OCI-LY1 (cell line): ENCODE results near the gene CDH13.

ENCODE experiments used
- H2AFZ ChIP-seq: fragments of 200-600 bp; sonication (generic), shearing (Covaris generic); 2 replicates; pipeline ENCODE4 v1.6.0; 2014; ENCODE audit warnings: antibody characterized with exemption, mild to moderate bottlenecking, low read length
- H3F3A ChIP-seq: fragments of 200-600 bp; sonication (generic), shearing (Covaris generic); 2 replicates; pipeline ENCODE4 v1.6.0; 2014; ENCODE audit warnings: mild to moderate bottlenecking, antibody characterized with exemption, low read length, moderate library complexity; ENCODE audit not compliant: insufficient read depth
- H3K27ac ChIP-seq: fragments of 200-600 bp; sonication (generic); 2 replicates; pipeline ENCODE4 v1.5.1; 2014; ENCODE audit warnings: low read length, mixed run types, mild to moderate bottlenecking, low read depth; ENCODE audit not compliant: poor library complexity, severe bottlenecking
- H3K27me3 ChIP-seq: fragments of 200-600 bp; sonication (generic); 2 replicates; pipeline ENCODE4 v1.6.0; 2014; ENCODE audit warnings: antibody characterized with exemption, mild to moderate bottlenecking, low read length, moderate library complexity; ENCODE audit not compliant: insufficient read depth
- H3K36me3 ChIP-seq: fragments of 200-600 bp; sonication (generic); 2 replicates; pipeline ENCODE4 v1.6.1; 2014; ENCODE audit warnings: mild to moderate bottlenecking, antibody characterized with exemption, low read length, moderate library complexity, mixed read lengths; ENCODE audit not compliant: insufficient read depth
- H3K4me1 ChIP-seq: fragments of 200-600 bp; sonication (generic); 2 replicates; pipeline ENCODE4 v1.5.1; 2014; ENCODE audit warnings: mild to moderate bottlenecking, low read length, moderate library complexity; ENCODE audit not compliant: insufficient read depth, severe bottlenecking
- H3K4me2 ChIP-seq: fragments of 200-600 bp; sonication (generic), shearing (Covaris generic); 2 replicates; pipeline ENCODE4 v1.6.1; 2014; ENCODE audit warnings: low read length
- H3K4me3 ChIP-seq: fragments of 200-600 bp; sonication (generic); 2 replicates; pipeline ENCODE4 v1.5.1; 2014; ENCODE audit warnings: low read length, low read depth, mild to moderate bottlenecking, mixed read lengths; ENCODE audit not compliant: poor library complexity, severe bottlenecking
- H3K79me2 ChIP-seq: fragments of 200-600 bp; shearing (Covaris generic); 2 replicates; pipeline ENCODE4 v1.6.1; 2016; ENCODE audit warnings: mixed run types, low read length, mixed read lengths; ENCODE audit not compliant: insufficient read depth
- H3K9ac ChIP-seq: fragments of 200-600 bp; sonication (generic), shearing (Covaris generic); 2 replicates; pipeline ENCODE4 v1.6.1; 2014; ENCODE audit warnings: mild to moderate bottlenecking, low read length, mixed read lengths
- H3K9me2 ChIP-seq: fragments of 200-600 bp; sonication (generic), shearing (Covaris generic); 2 replicates; pipeline ENCODE4 v1.6.1; 2014; ENCODE audit warnings: low read depth, mild to moderate bottlenecking, low read length, mixed read lengths
- H3K9me3 ChIP-seq: fragments of 200-600 bp; shearing (Covaris generic); 2 replicates; pipeline ENCODE4 v1.6.1; 2014; ENCODE audit warnings: low read length, mixed read lengths
- H4K20me1 ChIP-seq: fragments of 200-600 bp; sonication (generic), shearing (Covaris generic); 2 replicates; pipeline ENCODE4 v1.6.0; 2016; ENCODE audit warnings: mild to moderate bottlenecking, low read length; ENCODE audit not compliant: insufficient read depth
- CTCF ChIP-seq: fragments of 200-600 bp; sonication (generic), shearing (Covaris generic); IDR thresholded peaks from 2 replicates; pipeline ENCODE4 v1.5.1; 2017; ENCODE audit warnings: mild to moderate bottlenecking, antibody characterized with exemption, low read length, moderate library complexity, mixed read lengths
- EZH2 ChIP-seq: fragments of 200-600 bp; sonication (generic), shearing (Covaris generic); IDR thresholded peaks from 2 replicates; pipeline ENCODE4 v1.8.0; 2017; ENCODE audit warnings: borderline replicate concordance, mixed run types, mild to moderate bottlenecking, antibody characterized with exemption, low read length, moderate library complexity, mixed read lengths

CDH13 gene

GRCh38 chr16:83586036-83586435, 959.3 kb downstream of the CDH13 start:
- Histone ChIP-seq H3K27me3 (no peaks in the 10 kb centered on the region), H3K27ac (no peak overlapping the region), H3K36me3 (no peaks in the 10 kb centered on the region), H3K9me2 (no peaks in the 10 kb centered on the region), H3K4me3 (no peak overlapping the region), H3K9ac (no peak overlapping the region), H2AFZ (no peak overlapping the region), H4K20me1 (no peaks in the 10 kb centered on the region), H3K79me2 (no peaks in the 10 kb centered on the region), H3K4me2 (no peak overlapping the region), H3K4me1 (no peaks in the 10 kb centered on the region), H3F3A (no peaks in the 10 kb centered on the region), H3K9me3 (no peaks in the 10 kb centered on the region)
- TF ChIP-seq EZH2 (no peak), CTCF (no peak)

GRCh38 chr16:83586461-83587200, 959.9 kb downstream of the CDH13 start:
- Histone ChIP-seq H3K9me3 (no peaks in the 10 kb centered on the region), H4K20me1 (no peaks in the 10 kb centered on the region), H3F3A (no peaks in the 10 kb centered on the region), H3K79me2 (no peaks in the 10 kb centered on the region), H3K4me3 (no peak overlapping the region), H2AFZ (no peak overlapping the region), H3K27me3 (no peaks in the 10 kb centered on the region), H3K4me2 (no peak overlapping the region), H3K9ac (no peak overlapping the region), H3K4me1 (no peaks in the 10 kb centered on the region), H3K36me3 (no peaks in the 10 kb centered on the region), H3K9me2 (no peaks in the 10 kb centered on the region), H3K27ac (no peak overlapping the region)
- TF ChIP-seq EZH2 (no peak), CTCF (no peak)

GRCh38 chr16:83587201-83587600, 960.4 kb downstream of the CDH13 start:
- H3K4me1 ChIP-seq: no peaks in the 10 kb centered on the region
- no peaks in the 10 kb centered on the region for H3K9me2 ChIP-seq
- no peaks in the 10 kb centered on the region for H3F3A ChIP-seq
- H3K27me3 ChIP-seq: no peaks in the 10 kb centered on the region
- no peaks in the 10 kb centered on the region for H3K9me3 ChIP-seq
- TF ChIP-seq CTCF (no peak), EZH2 (no peak)
- no peaks in the 10 kb centered on the region for H3K36me3 ChIP-seq
- H3K4me2 ChIP-seq: no peak overlapping the region
- no peak overlapping the region for H2AFZ ChIP-seq
- H4K20me1 ChIP-seq: no peaks in the 10 kb centered on the region
- H3K27ac ChIP-seq: no peak overlapping the region
- H3K9ac ChIP-seq: no peak overlapping the region
- H3K4me3 ChIP-seq: no peak overlapping the region
- H3K79me2 ChIP-seq: no peaks in the 10 kb centered on the region
